Stimulated activated naive CD4-positive, alpha-beta T cell treated with Interleukin-2 at 50 U/mL for 16 hours (primary cell): Measurements from ENCODE around the gene SGMS1.

Experiments
- DNase-seq: peaks from one replicate; lab custom pipeline; 2025; lab: John Stamatoyannopoulos, UW

SGMS1 gene

DNA sequence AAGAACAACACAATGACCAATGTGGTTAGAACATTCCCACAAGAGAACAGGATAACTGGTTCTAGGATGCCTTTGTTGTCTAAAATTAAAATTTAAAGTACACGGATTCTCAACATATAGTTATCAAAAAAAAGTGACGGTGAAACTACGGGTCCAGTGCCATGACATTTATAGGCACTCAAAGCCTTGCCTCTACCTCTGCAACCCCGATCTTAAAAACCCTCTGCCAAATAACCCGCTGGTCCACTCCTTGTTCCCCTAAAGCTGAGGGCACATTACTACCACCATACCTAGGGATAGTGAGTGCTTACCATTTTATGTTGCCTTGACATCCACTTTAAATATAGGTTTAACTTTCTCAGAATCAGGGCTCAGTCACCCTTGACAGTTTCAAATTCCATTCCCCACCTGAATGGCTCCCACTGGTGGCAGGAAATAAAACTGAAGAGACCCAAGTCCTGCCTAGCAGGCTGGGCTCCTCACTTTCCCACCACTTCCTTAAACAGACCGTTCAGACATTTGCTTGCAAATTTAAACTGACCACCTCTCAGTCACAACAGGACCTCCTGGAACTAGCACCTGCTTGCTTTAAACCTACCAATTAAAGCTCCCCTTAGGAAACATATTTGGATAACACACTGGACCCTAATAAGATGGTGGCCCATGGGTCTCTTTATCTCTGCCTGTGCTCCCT lies 202.6 kb downstream of the SGMS1 start:
- peak; percentile 3 for DNase-seq

DNA sequence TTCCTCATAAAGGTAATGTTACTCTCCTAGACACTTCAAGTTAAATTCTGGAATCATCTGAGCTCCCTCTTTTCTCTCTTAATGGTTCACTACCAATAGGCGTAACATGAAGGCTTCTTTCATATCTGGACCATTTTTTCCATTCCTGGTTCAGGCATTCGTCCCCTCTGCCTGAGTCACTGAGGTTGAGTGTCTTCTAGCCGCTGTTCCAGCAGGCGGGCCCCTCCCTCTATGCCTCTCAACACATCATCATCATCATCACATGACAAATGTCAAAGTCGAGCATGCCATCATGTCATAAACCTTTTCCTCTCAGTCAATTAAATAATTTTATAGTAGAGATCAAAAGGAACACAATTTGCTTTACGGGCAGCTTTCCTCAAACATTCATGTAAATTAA lies 203.6 kb downstream of the SGMS1 start:
- no peak for DNase-seq

DNA sequence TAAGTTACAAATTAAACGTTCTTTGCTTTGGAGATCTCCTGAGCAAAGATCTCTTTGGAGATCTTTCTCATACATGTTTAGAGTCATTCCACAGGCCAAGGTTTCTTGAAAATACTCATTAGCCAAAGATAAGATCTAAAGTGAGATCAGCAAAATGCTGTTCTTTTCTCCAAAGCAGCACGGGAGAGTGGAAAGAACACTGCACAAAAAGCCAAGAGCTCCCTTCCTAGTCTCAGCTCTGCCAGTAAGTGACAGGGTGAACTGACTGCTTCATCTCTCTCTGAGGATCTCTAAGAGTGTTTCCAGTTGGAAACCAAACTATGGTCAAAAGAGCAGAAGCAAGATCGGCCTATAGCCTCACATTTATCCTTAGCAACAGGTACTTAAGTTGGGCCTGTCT lies 204.0 kb downstream of the SGMS1 start:
- DNase-seq = no peak

DNA sequence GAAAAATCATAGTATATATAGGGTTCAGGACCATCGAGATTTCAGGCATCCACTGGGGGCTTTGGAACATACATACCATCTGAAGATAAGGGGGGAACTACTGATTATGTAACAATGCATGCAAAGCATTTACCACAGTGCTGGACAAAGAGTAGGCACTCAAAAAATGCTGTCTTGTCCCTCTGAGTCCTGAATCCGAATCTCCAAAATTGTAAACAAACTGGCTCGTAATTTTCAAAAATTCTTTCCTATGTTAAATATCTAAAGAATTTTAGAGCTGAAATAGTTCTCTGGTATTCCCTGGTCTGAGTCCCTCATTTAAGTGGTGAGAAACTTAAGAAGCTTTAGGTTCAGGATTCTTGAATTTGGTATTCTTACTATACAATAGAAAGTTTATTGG lies 204.7 kb downstream of the SGMS1 start:
- no peak for DNase-seq

GRCh38 chr10:50417886-50418830 lies 205.6 kb downstream of the SGMS1 start:
- peak; percentile 21 for DNase-seq

DNA sequence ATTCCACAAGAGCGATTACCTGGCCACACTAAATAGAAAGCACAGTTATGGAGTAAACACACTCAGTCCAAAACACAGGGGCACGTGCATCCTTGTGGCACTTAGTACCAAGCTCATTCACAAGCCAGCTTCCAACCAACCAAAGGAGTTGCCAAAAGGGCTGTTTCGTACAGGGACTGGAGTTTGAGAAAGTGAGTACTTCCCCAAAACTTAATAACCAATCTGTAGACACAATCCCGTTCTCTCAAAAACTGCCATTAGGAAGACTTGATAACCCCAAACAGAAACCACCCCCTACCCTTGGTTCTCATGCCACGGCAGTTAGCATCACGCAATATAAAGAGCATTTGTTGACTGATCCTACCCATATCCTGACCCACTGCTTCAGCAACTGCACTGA lies 206.3 kb downstream of the SGMS1 start:
- DNase-seq = no peak

GRCh38 chr10:50416881-50417280 lies 206.9 kb downstream of the SGMS1 start:
- DNase-seq = no peak

GRCh38 chr10:50416181-50416824 lies 207.5 kb downstream of the SGMS1 start:
- DNase-seq = no peak

DNA sequence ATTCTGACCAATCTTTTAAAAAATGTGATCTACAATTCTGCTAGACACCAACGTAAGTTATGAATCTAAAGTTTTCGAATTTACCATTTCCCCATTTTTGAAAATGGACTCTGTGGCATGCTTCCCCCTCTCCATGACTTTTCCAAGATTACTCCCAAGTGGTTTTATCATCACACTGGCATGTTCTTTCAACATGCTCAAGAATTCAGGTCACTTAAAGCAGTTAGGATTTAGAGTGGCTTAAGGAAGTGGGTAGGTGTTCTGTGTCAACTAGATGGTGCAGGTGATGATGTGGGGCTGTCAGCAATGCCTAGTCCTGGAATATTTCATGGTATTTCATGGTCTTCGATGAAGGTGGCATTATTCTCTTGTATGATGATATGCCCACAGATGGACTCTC lies 208.5 kb downstream of the SGMS1 start:
- no peak for DNase-seq

GRCh38 chr10:50410066-50410811 lies 213.5 kb downstream of the SGMS1 start:
- no peak for DNase-seq

DNA sequence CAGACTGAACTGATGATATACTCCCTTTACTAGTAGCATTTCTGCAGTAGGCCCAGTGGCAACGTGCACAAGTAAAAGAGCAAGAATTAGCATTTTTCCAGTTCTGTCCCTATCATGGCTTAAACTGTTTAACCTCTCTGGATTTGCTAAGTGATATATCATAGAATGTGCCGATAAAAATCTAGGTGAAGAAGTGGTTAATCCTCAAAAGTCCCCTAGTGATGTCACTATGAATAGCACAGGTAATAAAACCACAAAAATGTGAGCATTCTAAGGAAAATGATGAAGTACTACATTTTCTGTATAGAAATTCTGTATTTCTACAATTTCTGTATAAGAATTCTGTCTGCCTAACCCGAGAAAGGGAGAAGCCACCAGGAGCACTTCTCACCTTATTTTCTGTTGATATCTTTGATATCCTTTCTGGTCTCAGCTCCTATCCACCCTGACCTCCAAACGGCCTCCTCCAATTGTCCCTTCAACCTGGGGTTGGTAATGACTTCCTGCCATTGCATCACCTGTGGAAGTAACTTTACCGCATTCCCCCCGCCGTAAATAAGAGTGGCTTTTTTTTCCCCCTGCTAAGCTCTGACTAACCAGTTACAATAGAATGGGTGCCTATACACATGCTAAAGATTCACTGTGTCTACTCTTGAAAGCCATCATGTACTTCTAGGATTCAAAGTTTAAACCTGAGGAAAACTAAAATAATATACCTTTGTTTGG lies 216.5 kb downstream of the SGMS1 start:
- no peak for DNase-seq

GRCh38 chr10:50406457-50407070 lies 217.2 kb downstream of the SGMS1 start:
- DNase-seq = no peak

- DNase-seq = no peak
Measured at GRCh38 chr10:50405723-50406122, 218.0 kb downstream of the SGMS1 start.

GRCh38 chr10:50404021-50404773 lies 219.6 kb downstream of the SGMS1 start:
- no peak for DNase-seq

GRCh38 chr10:50403074-50403473 lies 220.7 kb downstream of the SGMS1 start:
- no peak for DNase-seq

GRCh38 chr10:50402466-50402865 lies 221.3 kb downstream of the SGMS1 start:
- no peak for DNase-seq

DNA sequence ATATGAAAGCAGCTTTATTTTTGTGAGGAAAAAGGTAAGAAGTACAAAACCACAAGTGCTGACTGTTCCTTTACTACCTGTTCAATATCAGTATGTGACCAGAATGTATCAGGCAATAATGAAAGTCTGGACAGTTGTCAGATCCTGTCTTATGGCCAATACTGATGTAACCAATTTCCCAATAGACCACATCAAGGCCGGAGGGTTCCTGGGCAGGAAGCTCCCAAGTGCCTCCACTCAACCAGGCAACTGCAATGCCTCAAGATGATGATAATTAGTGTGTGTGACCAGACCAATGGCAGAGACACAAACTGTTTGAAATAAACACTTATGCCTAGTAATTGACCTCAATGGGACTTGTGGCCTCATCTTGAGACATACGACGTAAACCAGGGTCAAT lies 223.1 kb downstream of the SGMS1 start:
- no peak for DNase-seq

GRCh38 chr10:50398823-50399222 lies 224.9 kb downstream of the SGMS1 start:
- DNase-seq = no peak

- DNase-seq = no peak
Measured at GRCh38 chr10:50398381-50398780, 225.4 kb downstream of the SGMS1 start.
